ENCODE data around the gene UNK.
"Not testable (repeated sequence)": the region's sequence is repeated elsewhere in the genome, so short reads cannot be mapped to it uniquely, and the experiment has no call there.

UNK gene

GRCh38 chr17:75848523-75849278 is 64.1 kb downstream of the UNK start:
- TF ChIP-seq FOXA1 (IDR thresholded peaks at IDR 0.05) = no peak
- ChIA-PET CTCF (interaction anchor here (0.6 to 2.0 kb wide), 11 partner anchors 8 to 194 kb away, joined by 3 to 12 read pairs (median 3); no protein-coding TSS in a partner anchor), POLR2A (interaction anchor here (0.7 to 2.7 kb wide), 4 partner anchors 9 to 69 kb away, joined by 3 to 14 read pairs (median 4); a partner anchor contains a TSS)
- DNase-seq (ENCODE audit: extremely low spot score) = peak; percentile 64

- ChIA-PET CTCF (interaction anchor here (0.6 to 2.0 kb wide), 2 partner anchors 9 to 13 kb away, joined by 3 to 12 read pairs; no protein-coding TSS in a partner anchor), POLR2A (interaction anchor here (1.4 to 2.7 kb wide), 2 partner anchors 10 to 69 kb away, joined by 3 to 14 read pairs; a partner anchor contains a TSS)
- DNase-seq (ENCODE audit: extremely low spot score) = no peak
- no peak for TF ChIP-seq FOXM1 (IDR thresholded peaks at IDR 0.05; ENCODE audit: borderline replicate concordance)
These were observed 64.7 kb downstream of the UNK start for GRCh38 chr17:75849279-75849646.

GRCh38 chr17:75849724-75850123 is 65.1 kb downstream of the UNK start:
- ChIA-PET CTCF (interaction anchor here (0.6 kb wide), 1 partner anchor 182 kb away, joined by 3 read pairs; no protein-coding TSS in a partner anchor), POLR2A (interaction anchor here (1.4 to 2.7 kb wide), 2 partner anchors 10 to 70 kb away, joined by 3 to 14 read pairs; a partner anchor contains a TSS)
- no peak for DNase-seq (ENCODE audit: extremely low spot score)
- no peak for TF ChIP-seq ARNT (IDR thresholded peaks at IDR 0.05)
- TF ChIP-seq SP1 (IDR thresholded peaks at IDR 0.05) = no peak
- no peak for TF ChIP-seq FOXK2 (IDR thresholded peaks at IDR 0.05)
- no peak for TF ChIP-seq TARDBP (IDR thresholded peaks at IDR 0.05)
- no peak for TF ChIP-seq BHLHE40 (IDR thresholded peaks at IDR 0.05; ENCODE audit: borderline replicate concordance)
- no peak for TF ChIP-seq FOXA1 (IDR thresholded peaks at IDR 0.05)
- TF ChIP-seq L3MBTL2 (conservative IDR thresholded peaks at IDR 0.05) = no peak
- no peak for TF ChIP-seq ELF4 (IDR thresholded peaks at IDR 0.05)
- no peak for TF ChIP-seq CTBP1 (IDR thresholded peaks at IDR 0.05; ENCODE audit: borderline replicate concordance)
- no peak for TF ChIP-seq ZNF384 (IDR thresholded peaks at IDR 0.05)
- no peak for TF ChIP-seq FOXM1 (IDR thresholded peaks at IDR 0.05; ENCODE audit: borderline replicate concordance)
- TF ChIP-seq SUZ12 (IDR thresholded peaks at IDR 0.05) = no peak
- TF ChIP-seq LEF1 (IDR thresholded peaks at IDR 0.05; ENCODE audit: borderline replicate concordance) = no peak
- no peak for TF ChIP-seq HDGF (IDR thresholded peaks at IDR 0.05; ENCODE audit: borderline replicate concordance)
- no peak for TF ChIP-seq NFRKB (IDR thresholded peaks at IDR 0.05)
- no peak for TF ChIP-seq PKNOX1 (IDR thresholded peaks at IDR 0.05)

- DNase-seq (ENCODE audit: extremely low spot score) = no peak
- TF ChIP-seq ARNT (IDR thresholded peaks at IDR 0.05) (no peak), ZNF384 (IDR thresholded peaks at IDR 0.05) (no peak), LEF1 (IDR thresholded peaks at IDR 0.05; ENCODE audit: borderline replicate concordance) (no peak), ELF4 (IDR thresholded peaks at IDR 0.05) (no peak), CTBP1 (IDR thresholded peaks at IDR 0.05; ENCODE audit: borderline replicate concordance) (no peak), FOXA1 (IDR thresholded peaks at IDR 0.05) (no peak), FOXM1 (IDR thresholded peaks at IDR 0.05; ENCODE audit: borderline replicate concordance) (no peak), HDGF (IDR thresholded peaks at IDR 0.05; ENCODE audit: borderline replicate concordance) (no peak), PKNOX1 (IDR thresholded peaks at IDR 0.05) (no peak), FOXK2 (IDR thresholded peaks at IDR 0.05) (no peak), SP1 (IDR thresholded peaks at IDR 0.05) (no peak), NFRKB (IDR thresholded peaks at IDR 0.05) (no peak), L3MBTL2 (conservative IDR thresholded peaks at IDR 0.05) (no peak), TARDBP (IDR thresholded peaks at IDR 0.05) (no peak)
- CTCF ChIA-PET = no interaction called here
- POLR2A ChIA-PET = no interaction called here
These were observed 66.5 kb downstream of the UNK start for GRCh38 chr17:75850928-75851692.

- POLR2A ChIA-PET = interaction anchor here (0.6 kb wide), 1 partner anchor 72 kb away, joined by 3 read pairs; no protein-coding TSS in a partner anchor
- DNase-seq (ENCODE audit: extremely low spot score); CTCF ChIA-PET: not testable (repeated sequence)
These were observed 67.0 kb downstream of the UNK start for GRCh38 chr17:75851693-75851991.

GRCh38 chr17:75853433-75853832 is 68.8 kb downstream of the UNK start:
- POLR2A ChIA-PET = interaction anchor here (3.2 to 3.3 kb wide), 2 partner anchors 43 to 73 kb away, joined by 24 to 32 read pairs; partner anchors contain the start of gene TRIM65
- DNase-seq (ENCODE audit: extremely low spot score) = no peak
- TF ChIP-seq ARNT (IDR thresholded peaks at IDR 0.05) (no peak), HDGF (IDR thresholded peaks at IDR 0.05; ENCODE audit: borderline replicate concordance) (no peak), CTBP1 (IDR thresholded peaks at IDR 0.05; ENCODE audit: borderline replicate concordance) (no peak), ZNF384 (IDR thresholded peaks at IDR 0.05) (no peak), SP1 (IDR thresholded peaks at IDR 0.05) (no peak), SUZ12 (IDR thresholded peaks at IDR 0.05) (no peak), L3MBTL2 (conservative IDR thresholded peaks at IDR 0.05) (no peak), FOXM1 (IDR thresholded peaks at IDR 0.05; ENCODE audit: borderline replicate concordance) (no peak), PKNOX1 (IDR thresholded peaks at IDR 0.05) (no peak), ELF4 (IDR thresholded peaks at IDR 0.05) (no peak)
- CTCF ChIA-PET = interaction anchor here (0.6 kb wide), 1 partner anchor 329 kb away, joined by 3 read pairs; no protein-coding TSS in a partner anchor

Measured in HEK293T (cell line).